K562 (cell line): ENCODE measurements around the gene TRPM4. TPM values are rescaled to one million over a fixed set of nuclear protein-coding genes. Genes with fewer than 3 reads are reported as not detected.

ENCODE experiments used
- BRF1 ChIP-seq: IDR thresholded peaks from 3 replicates; pipeline ENCODE4 v1.6.1; 2011; ENCODE audit warnings: borderline replicate concordance, mild to moderate bottlenecking; ENCODE audit not compliant: insufficient read length; ENCODE audit errors: extremely low read depth
- CBFA2T3 ChIP-seq: fragments of 450-650 bp; IDR thresholded peaks from 2 replicates; pipeline ENCODE4 v1.6.1; 2017
- CBX3 ChIP-seq, 2 experiments: IDR thresholded peaks; 1 replicate in 1 of 2; 2 replicates in 1 of 2; pipeline ENCODE4 v1.6.1; 2012; ENCODE audit warnings: inconsistent platforms in 2 of 2, low read length in 2 of 2, borderline replicate concordance in 1 of 2, control low read depth in 1 of 2
- CCAR2 ChIP-seq: fragments of 200-400 bp; formaldehyde crosslinking; IDR thresholded peaks from 2 replicates; pipeline ENCODE4 v1.6.1; 2017; ENCODE audit warnings: mild to moderate bottlenecking, low read depth, low read length
- ETV5 ChIP-seq: sonication (generic); formaldehyde crosslinking; IDR thresholded peaks from 2 replicates; pipeline ENCODE4 v1.4.0; 2020; ENCODE audit warnings: low read depth, mild to moderate bottlenecking, missing genetic modification reagents
- FOXK2 ChIP-seq, 2 experiments: fragments of 450-650 bp; IDR thresholded peaks in 1 of 2; conservative IDR thresholded peaks in 1 of 2; 2 replicates each; pipeline ENCODE4 v1.6.1; 2016; ENCODE audit warnings: low read depth in 2 of 2, mild to moderate bottlenecking in 1 of 2
- GATAD2A ChIP-seq: fragments of 450-650 bp; IDR thresholded peaks from 2 replicates; pipeline ENCODE4 v1.6.1; 2017
- GTF2E2 ChIP-seq: fragments of 200-800 bp; sonication (Bioruptor generic); IDR thresholded peaks from 2 replicates; pipeline ENCODE4 v1.6.1; 2016; ENCODE audit warnings: missing genetic modification characterization, missing compliant biosample characterization
- ILF3 ChIP-seq: fragments of 450-650 bp; IDR thresholded peaks from 2 replicates; pipeline ENCODE4 v1.6.1; 2018; ENCODE audit warnings: antibody characterized with exemption, mild to moderate bottlenecking, moderate library complexity, borderline replicate concordance
- MEF2D ChIP-seq: conservative IDR thresholded peaks from 2 replicates; pipeline ENCODE4 v1.6.1; 2016; ENCODE audit warnings: low read depth, missing genetic modification characterization, missing compliant biosample characterization
- POLR2H ChIP-seq: IDR thresholded peaks from 2 replicates; pipeline ENCODE4 v1.6.1; 2016; ENCODE audit warnings: missing genetic modification characterization, low read depth, mild to moderate bottlenecking, control low read depth, missing compliant biosample characterization, moderate library complexity
- PYGO2 ChIP-seq: fragments of 450-650 bp; IDR thresholded peaks from 2 replicates; pipeline ENCODE4 v1.6.1; 2016; ENCODE audit warnings: mild to moderate bottlenecking, missing genetic modification characterization, moderate library complexity, missing compliant biosample characterization
- SMARCC2 ChIP-seq: fragments of 450-650 bp; IDR thresholded peaks from 2 replicates; pipeline ENCODE4 v1.6.1; 2017; ENCODE audit warnings: antibody characterized with exemption, moderate library complexity, mild to moderate bottlenecking, low read depth
- TRIM28 ChIP-seq: fragments of 450-650 bp; IDR thresholded peaks from 2 replicates; pipeline ENCODE4 v1.6.1; 2017
- YY1 ChIP-seq, 3 experiments: IDR thresholded peaks; 2 replicates each; pipeline ENCODE4 v1.6.1; 2011; ENCODE audit warnings: low read length in 2 of 3, mild to moderate bottlenecking in 2 of 3, moderate library complexity in 2 of 3, borderline replicate concordance in 1 of 3, control low read depth in 1 of 3, low read depth in 1 of 3; ENCODE audit not compliant: insufficient read depth in 3 of 3, insufficient replicate concordance in 2 of 3, control insufficient read depth in 1 of 3, insufficient read length in 1 of 3; ENCODE audit errors: extremely low read depth in 1 of 3
- ZBTB7A ChIP-seq: IDR thresholded peaks from 2 replicates; pipeline ENCODE4 v1.6.1; 2011; ENCODE audit warnings: low read depth, mild to moderate bottlenecking, low read length, moderate library complexity, borderline replicate concordance; ENCODE audit not compliant: control insufficient read depth
- ZFP1 ChIP-seq: fragments of 450-650 bp; formaldehyde crosslinking; IDR thresholded peaks from 2 replicates; pipeline ENCODE4 v1.4.0; 2020; ENCODE audit warnings: mild to moderate bottlenecking, mixed read lengths
- ZNF311 ChIP-seq: fragments of 250-450 bp; sonication (Bioruptor Pico); IDR thresholded peaks from 2 replicates; pipeline ENCODE4 v1.4.0; 2020; ENCODE audit warnings: mild to moderate bottlenecking, moderate library complexity
- polyA plus RNA-seq, 8 experiments: library from polyadenylated mRNA; depleted of rRNA in 4 of 8; stranded (reverse) in 5 of 8; unstranded in 3 of 8; fragments of >200 nt; fragmentation: Nextera tagmentation in 2 of 8; fragmentation: Illumina TruSeq in 1 of 8; extraction: Ambion mirVana in 2 of 8; extraction: Trizol in 1 of 8; gene quantifications; 2 replicates each; pipeline versions ENCODE4 v1.2.1 to v1.2.3, GENCODE V29; 2011 to 2014; ENCODE audit warnings: inconsistent platforms in 1 of 8, missing spikeins in 1 of 8
- total RNA-seq, 7 experiments: library from RNA; depleted of rRNA in 6 of 7; stranded (reverse); fragments of >200 nt in 6 of 7; fragmentation: Illumina TruSeq in 2 of 7; extraction: Trizol in 2 of 7; gene quantifications; 2 replicates each; pipeline versions ENCODE4 v1.2.1 to v1.2.3, GENCODE V29; 2011 to 2021; ENCODE audit warnings: low replicate concordance in 1 of 7
- TF ChIP-seq, protein P1 (sequence below): fragments of 250-450 bp; sonication (Bioruptor Pico); IDR thresholded peaks from 2 replicates; pipeline ENCODE4 v1.9.0; 2021; ENCODE audit warnings: mild to moderate bottlenecking, inconsistent platforms
- TF ChIP-seq, protein P2 (sequence below): sonication (generic); formaldehyde crosslinking; IDR thresholded peaks from 2 replicates; pipeline ENCODE4 v1.8.0; 2022; ENCODE audit warnings: missing genetic modification reagents, mild to moderate bottlenecking, moderate library complexity, borderline replicate concordance
- TF ChIP-seq, protein P3 (sequence below), 2 experiments: fragments of 450-650 bp; IDR thresholded peaks; 2 replicates each; pipeline ENCODE4 v1.6.1; 2016

TRPM4 gene
- total and polyA plus RNA-seq, 9 of the 15 experiments (the other 6 are each of a cell fraction or from before 2014, with no cell fraction given): 6.5 to 45.4 (median 15.2) TPM

DNA sequence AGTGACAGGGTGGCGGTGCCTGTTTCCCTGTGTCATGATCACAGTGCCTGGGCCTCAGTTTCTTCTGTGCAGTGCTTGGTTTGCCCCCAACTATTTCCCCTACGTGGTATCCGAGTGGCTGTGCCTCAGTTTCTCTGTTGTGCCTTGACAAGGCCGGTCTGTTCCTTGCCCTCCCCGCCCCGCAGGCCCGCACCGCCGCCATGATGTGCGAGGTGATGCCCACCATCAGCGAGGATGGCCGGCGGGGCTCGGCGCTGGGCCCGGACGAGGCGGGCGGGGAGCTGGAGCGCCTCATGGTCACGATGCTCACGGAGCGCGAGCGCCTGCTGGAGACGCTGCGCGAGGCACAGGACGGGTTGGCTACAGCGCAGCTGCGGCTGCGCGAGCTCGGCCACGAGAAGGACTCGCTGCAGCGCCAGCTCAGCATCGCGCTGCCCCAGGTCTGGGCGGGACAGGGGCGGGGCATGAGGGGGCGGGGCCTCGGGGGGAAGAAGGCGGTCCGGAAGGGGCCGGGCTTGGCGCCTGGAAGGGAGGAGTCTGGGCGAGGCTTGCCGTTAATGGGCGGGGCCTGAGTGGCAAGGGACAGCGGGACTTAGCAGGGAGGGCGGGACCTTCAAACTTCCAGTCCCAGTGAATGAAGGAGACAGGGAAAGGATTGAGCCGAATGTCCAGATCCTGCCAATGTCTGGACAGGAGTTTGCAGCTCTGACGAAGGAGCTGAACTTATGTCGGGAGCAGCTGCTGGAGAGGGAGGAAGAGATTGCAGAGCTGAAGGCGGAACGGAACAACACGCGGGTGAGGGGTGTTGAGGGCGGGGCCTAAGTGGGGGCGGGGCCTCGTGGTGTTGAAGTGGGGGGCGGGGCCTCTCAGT is 29.7 kb upstream of the TRPM4 start (continued):
- TF ChIP-seq, protein P1, sequence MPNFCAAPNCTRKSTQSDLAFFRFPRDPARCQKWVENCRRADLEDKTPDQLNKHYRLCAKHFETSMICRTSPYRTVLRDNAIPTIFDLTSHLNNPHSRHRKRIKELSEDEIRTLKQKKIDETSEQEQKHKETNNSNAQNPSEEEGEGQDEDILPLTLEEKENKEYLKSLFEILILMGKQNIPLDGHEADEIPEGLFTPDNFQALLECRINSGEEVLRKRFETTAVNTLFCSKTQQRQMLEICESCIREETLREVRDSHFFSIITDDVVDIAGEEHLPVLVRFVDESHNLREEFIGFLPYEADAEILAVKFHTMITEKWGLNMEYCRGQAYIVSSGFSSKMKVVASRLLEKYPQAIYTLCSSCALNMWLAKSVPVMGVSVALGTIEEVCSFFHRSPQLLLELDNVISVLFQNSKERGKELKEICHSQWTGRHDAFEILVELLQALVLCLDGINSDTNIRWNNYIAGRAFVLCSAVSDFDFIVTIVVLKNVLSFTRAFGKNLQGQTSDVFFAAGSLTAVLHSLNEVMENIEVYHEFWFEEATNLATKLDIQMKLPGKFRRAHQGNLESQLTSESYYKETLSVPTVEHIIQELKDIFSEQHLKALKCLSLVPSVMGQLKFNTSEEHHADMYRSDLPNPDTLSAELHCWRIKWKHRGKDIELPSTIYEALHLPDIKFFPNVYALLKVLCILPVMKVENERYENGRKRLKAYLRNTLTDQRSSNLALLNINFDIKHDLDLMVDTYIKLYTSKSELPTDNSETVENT (CRISPR knock-in tag): peak; percentile 82; the same call in 1 of the 2 replicates
- TF ChIP-seq BRF1 (no peak), GTF2E2 (no peak), ILF3 (no peak), CBFA2T3 (no peak; the same call in 1 of the 2 replicates), PYGO2 (tag) (no peak), CCAR2 (no peak), ZBTB7A (0 out of 2 replicates have a peak, but pooled peaks have one; percentile 11), ZFP1 (CRISPR knock-in tag) (no peak), FOXK2 (conservative IDR thresholded peaks at IDR 0.05 in 1 of 2, IDR thresholded peaks at IDR 0.05 in 1 of 2; ENCODE audit: low read depth in 2 of 2) (peak; percentile 66 to 69; a peak in 2 of 4 replicates), CBX3 (IDR thresholded peaks at IDR 0.05; ENCODE audit: borderline replicate concordance in 1 of 2, low read length in 2 of 2) (peak in 1 of 2 experiments; percentile 96; a peak in 1 of 3 replicates), ZNF311 (CRISPR knock-in tag) (no peak), POLR2H (tag) (no peak), ETV5 (CRISPR knock-in tag) (peak; percentile 80), GATAD2A (peak; percentile 45; the same call in 1 of the 2 replicates), MEF2D (no peak), SMARCC2 (no peak), TRIM28 (no peak), YY1 (IDR thresholded peaks at IDR 0.05; ENCODE audit: borderline replicate concordance in 1 of 3, control insufficient read depth in 1 of 3, extremely low read depth in 1 of 3, insufficient read depth in 3 of 3, insufficient read length in 1 of 3, insufficient replicate concordance in 2 of 3, low read depth in 1 of 3, low read length in 2 of 3) (peak in 2 of 3 experiments; percentile 44 to 52)
- TF ChIP-seq, protein P2, sequence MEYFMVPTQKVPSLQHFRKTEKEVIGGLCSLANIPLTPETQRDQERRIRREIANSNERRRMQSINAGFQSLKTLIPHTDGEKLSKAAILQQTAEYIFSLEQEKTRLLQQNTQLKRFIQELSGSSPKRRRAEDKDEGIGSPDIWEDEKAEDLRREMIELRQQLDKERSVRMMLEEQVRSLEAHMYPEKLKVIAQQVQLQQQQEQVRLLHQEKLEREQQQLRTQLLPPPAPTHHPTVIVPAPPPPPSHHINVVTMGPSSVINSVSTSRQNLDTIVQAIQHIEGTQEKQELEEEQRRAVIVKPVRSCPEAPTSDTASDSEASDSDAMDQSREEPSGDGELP: peak; percentile 91
- TF ChIP-seq, protein P3, sequence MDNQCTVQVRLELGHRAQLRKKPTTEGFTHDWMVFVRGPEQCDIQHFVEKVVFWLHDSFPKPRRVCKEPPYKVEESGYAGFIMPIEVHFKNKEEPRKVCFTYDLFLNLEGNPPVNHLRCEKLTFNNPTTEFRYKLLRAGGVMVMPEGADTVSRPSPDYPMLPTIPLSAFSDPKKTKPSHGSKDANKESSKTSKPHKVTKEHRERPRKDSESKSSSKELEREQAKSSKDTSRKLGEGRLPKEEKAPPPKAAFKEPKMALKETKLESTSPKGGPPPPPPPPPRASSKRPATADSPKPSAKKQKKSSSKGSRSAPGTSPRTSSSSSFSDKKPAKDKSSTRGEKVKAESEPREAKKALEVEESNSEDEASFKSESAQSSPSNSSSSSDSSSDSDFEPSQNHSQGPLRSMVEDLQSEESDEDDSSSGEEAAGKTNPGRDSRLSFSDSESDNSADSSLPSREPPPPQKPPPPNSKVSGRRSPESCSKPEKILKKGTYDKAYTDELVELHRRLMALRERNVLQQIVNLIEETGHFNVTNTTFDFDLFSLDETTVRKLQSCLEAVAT (IDR thresholded peaks at IDR 0.05): no peak
